ENCODE measurements around the gene KIAA0319L.

Gene KIAA0319L

DNA sequence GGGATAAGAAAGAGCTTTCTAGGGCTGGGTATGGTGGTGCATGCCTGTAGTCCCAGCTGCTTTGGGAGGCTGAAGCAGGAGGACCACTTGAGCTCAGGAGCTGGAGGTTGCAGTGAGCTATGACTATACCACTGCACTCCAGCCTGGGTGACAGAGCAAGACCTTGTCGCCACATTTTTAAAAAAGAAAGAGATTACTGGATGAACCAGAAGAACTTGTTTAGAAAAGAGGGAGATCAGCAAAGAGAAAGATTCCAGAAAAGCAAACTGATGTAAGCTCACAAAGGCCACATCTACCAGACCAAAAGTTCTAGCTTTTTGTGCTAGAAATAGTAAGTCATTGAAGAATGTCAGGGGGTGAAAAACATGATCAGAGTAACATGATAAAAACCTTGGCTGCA, 117.6 kb downstream of the KIAA0319L start:
- no peak for DNase-seq

DNA sequence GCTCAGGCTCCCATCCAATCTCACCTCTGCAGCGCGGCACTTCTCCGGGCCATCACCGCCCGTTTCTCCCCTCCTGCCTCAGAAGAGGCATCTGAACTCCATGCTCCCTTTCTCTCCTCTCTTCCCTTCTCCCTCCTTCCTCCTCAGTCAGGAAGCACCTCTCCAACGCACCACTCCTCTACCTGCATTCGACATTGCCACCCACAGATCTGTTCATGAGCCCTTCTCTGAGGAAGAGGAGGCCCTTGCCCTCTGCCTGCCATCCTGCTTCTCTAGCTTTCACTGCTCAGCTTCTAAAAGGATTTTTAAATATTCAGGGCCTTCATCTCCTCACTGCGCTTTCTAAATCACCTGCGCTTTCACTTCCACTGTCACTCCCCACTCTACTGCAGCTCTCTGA, 120.0 kb downstream of the KIAA0319L start:
- no peak for DNase-seq

DNA sequence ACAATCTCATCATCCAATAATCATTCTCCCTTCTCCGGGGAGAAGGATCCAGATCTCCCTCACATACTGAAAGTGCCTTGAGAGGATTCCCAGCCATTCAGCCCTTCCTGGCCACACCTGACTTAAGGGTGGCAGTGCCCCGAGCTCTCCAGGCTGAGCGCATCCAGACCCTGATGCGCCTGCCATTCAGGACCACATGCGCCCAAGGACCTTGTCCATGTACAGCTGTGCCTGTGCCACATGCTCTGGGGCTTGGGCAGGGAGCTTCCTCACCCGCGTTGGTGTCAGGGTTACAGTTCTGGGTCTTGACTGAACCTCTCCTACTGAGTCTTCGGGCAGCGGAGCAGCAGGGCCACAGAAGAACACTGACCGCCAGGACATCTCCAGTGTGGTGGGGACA, 121.1 kb downstream of the KIAA0319L start:
- DNase-seq = no peak

DNA sequence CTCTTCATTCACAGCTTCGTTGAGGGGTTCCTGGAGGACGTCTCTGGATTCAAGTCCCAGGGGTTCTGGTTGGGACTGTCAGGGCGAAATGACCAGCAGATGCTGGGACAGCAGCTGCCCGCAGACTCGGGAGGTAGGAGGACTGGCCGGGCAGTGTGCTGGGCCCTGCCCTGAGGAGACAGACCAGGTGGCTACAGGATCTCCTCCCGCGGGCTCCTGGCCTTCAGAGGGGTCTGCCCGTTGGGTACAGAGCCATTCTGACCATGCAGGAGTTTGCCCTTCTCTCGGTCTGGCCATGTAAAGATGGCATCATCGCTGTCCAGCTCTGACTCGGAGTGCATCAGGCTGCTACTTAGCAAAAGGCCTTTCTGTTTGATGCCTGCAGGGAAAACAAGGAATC, 122.5 kb downstream of the KIAA0319L start:
- DNase-seq = no peak

DNA sequence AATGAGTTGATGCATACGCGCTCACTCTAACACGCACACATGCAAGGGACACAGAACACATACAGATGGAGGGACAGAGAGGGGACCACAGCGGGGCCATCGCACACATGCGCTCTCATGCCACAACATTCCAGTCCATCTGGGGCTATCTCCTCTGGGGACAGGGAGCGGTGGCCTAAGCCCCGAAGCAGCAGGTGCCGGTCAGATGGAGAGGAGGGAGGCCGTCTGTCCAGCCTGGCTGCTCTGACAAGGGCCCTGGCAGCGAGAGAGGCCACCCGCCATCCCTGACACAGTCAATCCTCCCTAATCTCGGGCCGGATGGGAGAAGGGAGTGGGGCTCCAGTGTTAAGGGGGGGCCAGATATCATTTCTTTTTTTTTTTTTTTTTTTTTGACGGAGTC, 123.5 kb downstream of the KIAA0319L start:
- no peak for DNase-seq

DNA sequence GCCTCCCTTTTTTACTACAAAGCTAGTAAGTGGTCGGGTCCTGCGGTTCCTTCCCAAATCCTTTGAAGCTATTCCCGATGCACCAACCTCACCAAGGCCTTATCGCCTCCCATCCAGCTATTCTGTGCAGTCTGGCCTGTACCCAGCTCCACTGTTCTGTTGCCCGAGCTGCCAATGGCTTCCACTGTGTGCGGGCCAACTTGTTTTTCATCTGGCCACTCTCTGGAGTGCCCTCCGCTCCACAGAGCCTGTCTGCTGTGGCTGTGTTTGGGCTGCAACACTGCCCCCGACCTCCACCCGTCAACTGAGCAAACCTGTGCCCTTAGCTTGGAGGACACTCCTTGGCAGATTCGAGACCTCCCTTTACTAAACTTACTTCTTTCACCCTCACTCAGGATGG, 125.0 kb downstream of the KIAA0319L start:
- DNase-seq = no peak

DNA sequence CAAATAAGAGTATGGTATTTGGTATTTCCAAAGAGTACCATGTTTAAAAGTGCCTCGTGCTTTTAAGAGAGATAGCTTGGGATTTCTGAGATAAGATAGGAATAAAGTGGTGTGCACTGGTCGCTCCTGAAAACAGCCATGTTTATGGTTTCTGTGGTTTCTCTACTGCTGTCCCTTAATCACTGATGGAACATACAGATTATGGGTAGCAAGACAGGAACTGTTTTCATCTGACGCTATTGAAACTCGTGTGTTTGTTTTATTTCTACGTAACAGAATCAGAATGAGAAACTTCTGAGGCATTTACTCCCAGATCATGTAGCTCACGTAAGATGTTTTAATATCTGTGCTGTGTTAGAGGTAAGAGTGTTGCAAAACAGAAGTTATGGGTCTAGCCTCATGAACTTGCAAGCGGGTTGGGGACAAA, 126.0 kb downstream of the KIAA0319L start:
- no peak for DNase-seq

DNA sequence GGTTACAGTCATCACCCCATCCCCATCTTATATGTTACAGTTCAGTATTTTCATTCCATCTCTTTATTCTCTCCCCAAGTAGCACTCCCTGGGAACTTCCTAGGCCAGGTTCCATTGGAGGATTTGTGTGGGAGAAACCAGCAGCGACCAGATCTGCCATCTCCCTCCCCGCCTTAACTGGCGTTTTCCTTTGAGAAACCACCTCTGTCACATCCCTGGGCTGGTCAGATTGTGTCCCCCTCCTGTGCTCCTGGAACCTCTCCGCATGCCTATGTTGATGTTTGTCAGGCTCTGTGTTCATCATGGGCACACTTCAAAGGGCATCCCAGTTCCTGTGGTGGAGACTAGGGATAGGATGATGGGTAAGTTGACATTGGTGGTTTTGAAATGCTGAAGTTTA, 126.4 kb downstream of the KIAA0319L start:
- no peak for DNase-seq

DNA sequence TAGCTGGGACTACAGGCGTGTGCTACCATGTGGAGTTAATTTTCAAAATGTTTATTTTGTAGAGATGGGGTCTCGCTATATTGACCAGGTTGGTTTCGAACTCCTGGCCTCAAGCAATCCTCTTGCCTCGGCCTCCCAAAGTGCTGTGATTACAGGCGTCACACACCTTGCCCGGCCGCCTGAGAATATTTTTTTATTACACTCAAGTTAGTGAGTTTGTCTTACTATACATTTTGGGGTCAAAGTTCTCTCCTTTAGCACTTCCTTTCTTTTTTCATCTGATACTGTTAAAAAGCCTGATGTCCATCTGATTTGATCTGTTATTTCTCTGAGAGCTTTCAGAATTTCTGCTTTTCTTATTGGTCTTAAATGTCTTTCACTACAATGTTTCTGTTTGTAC, 128.8 kb downstream of the KIAA0319L start:
- DNase-seq = no peak

DNA sequence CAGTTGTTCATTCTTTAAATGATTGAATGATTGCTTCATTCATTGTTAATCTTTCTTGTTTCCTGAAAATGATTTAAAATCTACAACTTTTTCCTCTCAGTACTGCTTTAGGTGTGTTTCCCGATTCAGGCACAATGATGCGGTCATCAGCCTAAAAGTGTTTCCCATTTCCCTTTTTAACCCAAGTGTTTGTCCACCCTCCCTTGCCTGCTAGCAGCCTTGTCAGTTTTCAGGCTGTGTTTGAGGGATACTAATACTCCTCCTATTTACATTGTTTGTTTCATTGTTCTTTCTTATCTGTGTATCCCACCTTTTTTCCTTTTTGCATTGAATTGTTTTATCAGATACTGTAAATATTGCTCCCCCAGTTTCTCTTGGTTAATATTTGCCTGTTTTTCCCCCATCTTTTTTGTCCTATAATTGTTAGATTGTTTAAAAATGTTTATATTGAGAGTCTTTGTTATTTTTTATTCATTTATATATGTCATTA, 131.1 kb downstream of the KIAA0319L start:
- no peak for DNase-seq

DNA sequence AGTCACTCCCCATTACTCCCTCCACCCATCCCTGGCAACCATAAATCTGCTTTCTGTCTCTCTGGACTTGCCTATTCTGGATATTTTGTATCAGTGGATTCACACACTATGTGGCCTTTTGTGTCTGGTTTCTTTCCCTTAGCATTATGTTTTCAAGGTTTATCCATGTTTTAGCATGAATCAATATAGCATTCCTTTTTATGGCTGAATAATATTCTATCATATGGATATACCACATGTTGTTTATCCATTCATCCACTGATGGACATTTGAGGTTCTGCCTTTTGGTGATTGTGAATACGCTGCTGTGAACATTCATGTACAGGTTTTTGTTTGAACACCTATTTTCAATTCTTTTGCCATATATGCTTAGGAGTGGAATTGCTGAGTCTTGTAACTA, 148.3 kb downstream of the KIAA0319L start:
- DNase-seq = no peak

DNA sequence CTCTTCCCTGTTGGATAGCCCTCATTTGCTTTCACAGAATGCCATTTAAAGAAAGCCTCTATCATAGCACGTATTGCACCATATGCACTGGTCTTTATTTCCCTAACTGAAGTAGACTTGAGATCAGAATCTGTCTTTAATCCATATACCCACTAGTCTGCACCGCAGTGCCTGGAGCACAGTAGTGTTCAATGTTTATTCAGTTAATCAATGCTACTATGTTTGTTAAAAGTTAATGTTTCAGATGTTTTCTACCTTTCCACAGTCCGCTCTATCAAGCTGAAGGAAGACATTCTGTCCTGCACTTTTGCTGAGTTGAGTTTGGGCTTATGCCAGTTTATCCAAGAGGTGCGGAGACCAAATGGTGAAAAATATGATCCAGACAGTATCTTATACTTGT, 149.5 kb downstream of the KIAA0319L start:
- no peak for DNase-seq

DNA sequence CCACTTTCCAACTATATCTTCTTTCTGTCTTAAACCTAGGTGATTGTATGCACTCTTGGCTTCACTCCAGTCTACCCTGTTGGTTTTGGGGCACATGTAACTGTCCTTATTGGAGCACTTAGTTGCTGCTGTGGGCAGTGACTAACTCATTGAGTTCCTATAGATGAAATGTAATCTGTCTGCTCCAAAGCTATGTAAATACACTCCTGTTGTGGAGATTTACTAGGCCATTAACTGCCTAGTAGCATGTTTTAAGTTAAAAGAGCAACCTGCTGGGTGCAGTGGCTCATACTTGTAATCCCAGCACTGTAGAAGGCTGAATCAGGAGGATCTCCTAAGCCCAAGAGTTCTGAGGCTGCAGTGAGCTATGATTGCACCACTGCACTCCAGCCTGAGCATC, 151.1 kb downstream of the KIAA0319L start:
- DNase-seq = no peak

DNA sequence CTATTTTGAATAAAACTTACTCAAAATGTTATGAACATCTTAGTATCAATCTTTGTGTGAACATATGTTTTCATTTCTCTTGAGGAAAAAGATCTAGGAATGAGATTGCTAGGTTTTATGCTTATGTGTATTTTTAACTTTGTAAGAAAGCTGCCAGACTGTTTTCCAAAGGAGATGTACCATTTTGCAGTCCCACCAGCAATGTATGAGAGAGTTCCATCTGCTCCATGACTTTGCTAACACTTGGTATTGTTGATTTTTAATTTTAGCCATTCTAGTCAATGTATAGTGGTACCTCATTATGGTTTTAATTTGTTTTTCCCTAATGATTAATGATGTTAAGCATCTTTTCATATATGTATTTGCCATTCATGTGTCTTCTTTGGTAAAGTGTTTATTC, 156.2 kb downstream of the KIAA0319L start:
- no peak for DNase-seq

DNA sequence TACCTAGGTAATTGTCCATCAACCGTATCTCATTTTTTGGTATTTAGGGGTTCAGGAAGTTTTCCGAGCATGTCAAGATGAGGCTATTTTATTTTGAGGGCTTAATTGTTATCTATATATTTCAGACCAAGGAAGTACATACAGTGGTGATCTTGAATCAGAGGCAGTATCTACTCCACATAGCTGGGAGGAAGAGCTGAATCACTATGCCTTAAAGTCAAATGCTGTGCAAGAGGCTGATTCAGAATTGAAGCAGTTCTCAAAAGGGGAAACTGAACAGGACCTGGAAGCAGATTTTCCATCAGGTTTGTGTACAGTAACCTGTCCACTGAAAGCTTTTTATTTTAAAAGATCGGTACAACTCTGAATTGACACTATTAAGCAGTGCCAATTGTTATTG, 158.5 kb downstream of the KIAA0319L start:
- no peak for DNase-seq

DNA sequence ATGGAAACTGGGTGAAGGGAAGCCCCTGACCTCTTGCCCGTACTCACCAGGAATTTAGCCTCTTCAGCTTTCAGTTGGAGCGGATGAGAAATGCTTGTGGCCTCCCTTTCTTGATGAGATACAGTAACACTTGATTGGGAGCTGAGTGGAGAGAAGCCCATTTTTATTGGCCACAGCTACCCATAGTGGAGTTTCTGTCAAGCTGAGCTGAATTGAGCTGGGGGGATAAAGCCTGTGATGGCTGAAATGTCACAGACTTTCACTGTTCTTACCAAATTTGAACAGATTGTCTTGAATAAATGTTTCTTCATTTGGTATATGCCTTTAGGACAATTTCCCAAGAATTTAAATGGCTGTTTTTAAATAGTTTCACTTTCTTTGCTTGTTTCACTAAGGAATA, 162.8 kb downstream of the KIAA0319L start:
- DNase-seq = no peak

DNA sequence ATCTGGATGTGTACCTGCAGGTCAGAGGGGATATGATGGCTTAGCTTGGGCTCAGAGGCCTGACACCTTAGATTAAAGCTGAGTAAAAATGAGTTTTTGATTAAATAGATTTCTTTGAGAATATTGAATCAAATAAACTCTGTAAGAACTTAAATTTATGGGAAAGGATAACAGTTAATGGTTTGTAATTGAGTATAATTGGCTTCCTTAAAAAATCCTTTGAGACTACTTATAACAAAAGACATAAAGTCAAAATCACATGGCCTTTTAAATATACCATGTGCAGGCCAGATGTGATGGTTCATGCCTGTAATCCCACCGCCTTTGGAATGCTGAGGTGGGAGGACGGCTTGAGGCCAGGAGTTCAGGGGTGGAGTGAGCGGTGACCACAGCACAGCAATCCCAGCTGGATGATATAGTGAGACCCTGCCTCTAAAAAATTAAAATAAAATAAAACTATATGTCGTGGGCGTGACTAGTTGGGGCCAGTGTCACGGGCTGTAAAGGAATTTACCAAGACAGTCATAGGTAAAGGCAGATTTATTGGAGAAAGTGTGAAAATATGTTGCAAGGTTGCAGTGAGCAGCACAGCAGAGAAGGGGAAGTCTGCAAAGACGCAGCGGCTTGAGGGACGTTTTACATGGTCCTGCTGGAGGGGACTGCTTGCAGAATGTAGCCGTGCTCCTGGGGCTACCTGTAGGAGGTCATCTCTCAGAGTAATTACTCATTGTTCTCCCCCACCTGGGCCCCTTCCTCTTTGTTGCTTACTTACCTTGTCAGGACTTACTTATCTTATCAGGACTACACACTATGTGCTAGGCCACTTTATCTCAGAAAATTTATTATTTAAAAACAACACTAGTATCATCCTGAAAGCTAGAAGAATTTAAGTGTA, 166.4 kb downstream of the KIAA0319L start:
- DNase-seq = no peak

DNA sequence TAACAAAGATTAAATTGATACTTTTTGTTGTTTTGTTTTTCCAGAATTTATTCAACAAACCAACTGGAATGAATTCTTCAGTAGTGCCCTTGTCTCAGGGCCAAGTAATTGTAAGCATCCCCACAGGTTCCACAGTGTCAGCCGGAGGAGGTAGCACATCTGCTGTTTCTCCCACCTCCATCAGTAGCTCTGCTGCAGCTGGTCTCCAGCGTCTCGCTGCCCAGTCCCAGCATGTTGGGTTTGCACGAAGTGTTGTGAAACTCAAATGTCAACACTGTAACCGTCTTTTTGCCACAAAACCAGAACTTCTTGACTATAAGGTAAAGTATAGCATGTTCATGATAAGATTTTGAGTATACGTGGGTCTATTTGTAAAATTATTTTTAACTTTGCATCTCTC, 170.2 kb downstream of the KIAA0319L start:
- no peak for DNase-seq

DNA sequence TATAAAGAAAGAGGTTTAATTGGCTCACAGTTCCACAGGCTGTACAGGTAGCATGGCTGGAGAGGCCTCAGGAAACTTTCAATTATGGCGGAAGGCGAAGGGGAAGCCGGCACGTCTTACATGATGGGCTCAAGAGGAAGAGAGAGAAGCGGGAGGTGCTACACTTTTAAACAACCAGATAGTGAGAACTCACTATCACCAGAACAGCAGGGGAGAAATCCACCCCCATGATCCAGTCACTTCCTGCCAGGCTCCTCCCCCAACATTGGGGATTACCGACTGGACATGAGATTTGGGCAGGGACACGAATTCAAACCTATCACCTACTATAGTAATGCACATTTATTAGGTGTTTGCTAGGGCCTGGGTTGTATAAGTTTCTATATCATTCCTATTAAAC, 170.9 kb downstream of the KIAA0319L start:
- DNase-seq = no peak
